K562 (cell line): Measurements from ENCODE around the gene ZNF45. TPM values are rescaled to one million over a fixed set of nuclear protein-coding genes. Genes with fewer than 3 reads are reported as not detected.

Experiments used
- ATAC-seq: fragments of 200-7000 bp; cut with Tn5 transposase; 3 replicates; pipeline ENCODE4 v1.9.1; 2020; ENCODE audit warnings: moderate library complexity
- BruUV-seq: library from RNA; stranded (reverse); fragments of 400-500 nt; replicated peaks from 2 replicates; lab custom pipeline; 2021; lab: Mats Ljungman, UMichigan
- CTCF ChIA-PET: fragments of 300-600 bp; formaldehyde crosslinking; extraction: SDS; loops from one replicate; lab custom pipeline; 2021; ENCODE audit warnings: low intra/inter-chr PET ratio; lab: Yijun Ruan, JAX
- POLR2A ChIA-PET: fragments of 300-600, 350-650 bp; sonication (Branson Sonifier 250); formaldehyde crosslinking; extraction: SDS; loops from one replicate; lab custom pipeline; 2021; ENCODE audit warnings: antibody characterized with exemption, inconsistent platforms; lab: Yijun Ruan, JAX
- DNase-seq, 4 experiments: peaks; one replicate each; pipeline versions ENCODE4 v3.0.0 to v3.0.0-alpha.2; 2011 to 2018; ENCODE audit warnings: low spot score in 3 of 4, mixed read lengths in 3 of 4; ENCODE audit errors: extremely low read depth in 1 of 4
- FAIRE-seq: peaks from 2 replicates; lab custom pipeline; 2011; peaks lifted over from hg19 to GRCh38; lab: Jason Lieb, UNC
- H2AFZ ChIP-seq: 2 replicates; pipeline ENCODE4 v1.6.0; 2011; ENCODE audit warnings: low read depth, low read length, control low read depth, inconsistent platforms
- H3K27ac ChIP-seq: fragments of 200-600 bp; 3 replicates; pipeline ENCODE4 v1.8.0; 2011; ENCODE audit warnings: low read depth, mild to moderate bottlenecking, control low read depth, inconsistent platforms, low read length, moderate library complexity, mixed read lengths; ENCODE audit errors: extremely low read depth
- H3K27me3 ChIP-seq, 2 experiments: fragments of 300-600 bp in 1 of 2; 2 replicates in 1 of 2; 3 replicates in 1 of 2; pipeline versions ENCODE4 v1.6.0 to v1.8.0; 2011; ENCODE audit warnings: inconsistent platforms in 2 of 2, low read length in 2 of 2, mild to moderate bottlenecking in 1 of 2, mixed read lengths in 1 of 2, moderate library complexity in 1 of 2; ENCODE audit not compliant: control insufficient read depth in 2 of 2, insufficient read depth in 2 of 2
- H3K36me3 ChIP-seq: fragments of 300-600 bp; 3 replicates; pipeline ENCODE4 v1.8.0; 2011; ENCODE audit warnings: mild to moderate bottlenecking, low read length, inconsistent platforms; ENCODE audit not compliant: control insufficient read depth, insufficient read depth
- H3K4me1 ChIP-seq, 2 experiments: fragments of 200-600 bp in 1 of 2; replicated peaks in 1 of 2; 2 replicates in 1 of 2; 3 replicates in 1 of 2; pipeline versions ENCODE4 v1.5.1 to v1.8.0; 2011; ENCODE audit warnings: inconsistent platforms in 2 of 2, low read length in 2 of 2, mild to moderate bottlenecking in 1 of 2, mixed read lengths in 1 of 2, moderate library complexity in 1 of 2; ENCODE audit not compliant: control insufficient read depth in 2 of 2, insufficient read depth in 2 of 2
- H3K4me2 ChIP-seq: 2 replicates; pipeline ENCODE4 v1.6.1; 2011; ENCODE audit warnings: low read length, control low read depth, inconsistent platforms, mixed read lengths; ENCODE audit not compliant: insufficient read depth
- H3K4me3 ChIP-seq: fragments of 200-600 bp; sonication (generic), shearing (Covaris generic); 2 replicates; pipeline ENCODE4 v1.5.1; 2016; ENCODE audit warnings: control low read depth, inconsistent platforms
- H3K79me2 ChIP-seq: fragments of 200-600 bp; 3 replicates; pipeline ENCODE4 v1.8.0; 2011; ENCODE audit warnings: low read length, inconsistent platforms; ENCODE audit not compliant: control insufficient read depth, insufficient read depth
- H3K9ac ChIP-seq, 2 experiments: 2 replicates each; pipeline versions ENCODE4 v1.6.0 to v1.6.1; 2011; ENCODE audit warnings: low read depth in 2 of 2, low read length in 2 of 2, control low read depth in 1 of 2, inconsistent platforms in 1 of 2, mild to moderate bottlenecking in 1 of 2, mixed read lengths in 1 of 2; ENCODE audit not compliant: insufficient read depth in 1 of 2
- H3K9me1 ChIP-seq: one replicate; pipeline ENCODE4 v1.6.0; 2011; ENCODE audit warnings: inconsistent platforms, mild to moderate bottlenecking, low read length, moderate library complexity; ENCODE audit not compliant: control insufficient read depth, insufficient read depth
- H3K9me3 ChIP-seq: replicated peaks from 2 replicates; pipeline ENCODE4 v1.5.1; 2011; ENCODE audit warnings: low read depth, low read length, inconsistent platforms; ENCODE audit not compliant: control insufficient read depth, insufficient read depth
- H4K20me1 ChIP-seq: replicated peaks from 2 replicates; pipeline ENCODE4 v1.6.1; 2011; ENCODE audit warnings: low read length, inconsistent platforms, mixed read lengths; ENCODE audit not compliant: control insufficient read depth, insufficient read depth
- ATF4 ChIP-seq: fragments of 450-650 bp; formaldehyde crosslinking; IDR thresholded peaks from 2 replicates; pipeline ENCODE4 v1.4.0; 2022; ENCODE audit warnings: mild to moderate bottlenecking, moderate library complexity
- CBX3 ChIP-seq, 2 experiments: IDR thresholded peaks; 1 replicate in 1 of 2; 2 replicates in 1 of 2; pipeline ENCODE4 v1.6.1; 2012; ENCODE audit warnings: inconsistent platforms in 2 of 2, low read length in 2 of 2, borderline replicate concordance in 1 of 2, control low read depth in 1 of 2
- ETV1 ChIP-seq: fragments of 450-650 bp; conservative IDR thresholded peaks from 2 replicates; pipeline ENCODE4 v1.6.1; 2016; ENCODE audit warnings: missing genetic modification characterization, control low read depth, low read depth, missing compliant biosample characterization
- KDM1A ChIP-seq, 2 experiments: fragments of 450-650 bp; IDR thresholded peaks; 2 replicates each; pipeline ENCODE4 v1.6.1; 2016; ENCODE audit warnings: mild to moderate bottlenecking in 2 of 2
- NFATC3 ChIP-seq: fragments of 450-650 bp; IDR thresholded peaks from 2 replicates; pipeline ENCODE4 v1.6.1; 2017; ENCODE audit warnings: mild to moderate bottlenecking
- ZNF75A ChIP-seq: fragments of 450-650 bp; formaldehyde crosslinking; IDR thresholded peaks from 2 replicates; pipeline ENCODE4 v1.4.0; 2020; ENCODE audit warnings: mild to moderate bottlenecking
- WGBS: fragments of 100-300 bp; shearing (Covaris generic); methylation state at CpG from one replicate; pipeline ENCODE4 v1.1.6; 2016; ENCODE audit warnings: low coverage, mixed read lengths; ENCODE audit not compliant: insufficient coverage; ENCODE audit errors: missing lambda C conversion rate; 5-methylcytosine and 5-hydroxymethylcytosine counted together
- in situ Hi-C: fragments of 300-500 bp; cut with MboI; formaldehyde crosslinking; loops from 4 replicates; pipeline ENCODE4 v1.15.0; 2018; ENCODE audit warnings: inconsistent platforms, mixed read lengths
- intact Hi-C: fragments of 100-400 bp; cut with micrococcal nuclease; formaldehyde crosslinking; loops from 2 replicates; pipeline ENCODE4 v1.14.2; 2022
- polyA plus RNA-seq, 8 experiments: library from polyadenylated mRNA; depleted of rRNA in 4 of 8; stranded (reverse) in 5 of 8; unstranded in 3 of 8; fragments of >200 nt; fragmentation: Nextera tagmentation in 2 of 8; fragmentation: Illumina TruSeq in 1 of 8; extraction: Ambion mirVana in 2 of 8; extraction: Trizol in 1 of 8; gene quantifications; 2 replicates each; pipeline versions ENCODE4 v1.2.1 to v1.2.3, GENCODE V29; 2011 to 2014; ENCODE audit warnings: inconsistent platforms in 1 of 8, missing spikeins in 1 of 8
- total RNA-seq, 7 experiments: library from RNA; depleted of rRNA in 6 of 7; stranded (reverse); fragments of >200 nt in 6 of 7; fragmentation: Illumina TruSeq in 2 of 7; extraction: Trizol in 2 of 7; gene quantifications; 2 replicates each; pipeline versions ENCODE4 v1.2.1 to v1.2.3, GENCODE V29; 2011 to 2021; ENCODE audit warnings: low replicate concordance in 1 of 7
- TF ChIP-seq, protein P1 (sequence below): fragments of 450-650 bp; IDR thresholded peaks from one replicate; pipeline ENCODE4 v1.6.1; 2018; ENCODE audit warnings: mild to moderate bottlenecking, moderate library complexity; ENCODE audit not compliant: partially characterized antibody

Gene ZNF45
- total and polyA plus RNA-seq, 9 of the 15 experiments (the other 6 are each of a cell fraction or from before 2014, with no cell fraction given), result 2.6 to 10.6 (median 9.4) TPM

DNA sequence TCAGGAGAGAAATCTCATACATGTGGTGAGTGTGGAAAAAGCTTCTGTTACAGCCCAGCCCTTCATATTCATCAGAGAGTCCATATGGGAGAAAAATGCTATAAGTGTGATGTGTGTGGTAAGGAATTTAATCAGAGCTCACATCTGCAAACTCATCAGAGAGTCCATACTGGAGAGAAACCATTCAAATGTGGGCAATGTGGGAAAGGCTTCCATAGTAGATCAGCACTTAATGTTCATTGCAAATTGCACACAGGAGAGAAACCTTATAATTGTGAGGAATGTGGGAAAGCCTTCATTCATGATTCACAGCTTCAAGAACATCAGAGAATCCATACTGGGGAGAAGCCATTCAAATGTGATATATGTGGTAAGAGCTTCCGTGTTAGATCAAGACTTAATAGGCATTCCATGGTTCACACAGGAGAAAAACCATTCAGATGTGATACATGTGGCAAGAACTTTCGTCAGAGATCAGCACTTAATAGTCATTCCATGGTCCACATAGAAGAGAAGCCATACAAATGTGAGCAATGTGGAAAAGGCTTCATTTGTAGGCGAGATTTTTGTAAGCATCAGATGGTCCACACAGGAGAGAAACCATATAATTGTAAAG is 31.1 kb upstream of the ZNF45 start:
- no peaks in the 10 kb centered on the region for H4K20me1 ChIP-seq
- peak; percentile 89 for TF ChIP-seq ZNF75A (CRISPR knock-in tag)
- no peak for TF ChIP-seq ETV1 (tag)
- TF ChIP-seq KDM1A (IDR thresholded peaks at IDR 0.05), result no peak
- FAIRE-seq, result no peak
- no peak for ATAC-seq
- H3K36me3 ChIP-seq, result no peaks in the 10 kb centered on the region
- no peaks in the 10 kb centered on the region for H3K27me3 ChIP-seq
- in situ Hi-C loops, result no loop called here
- H3K9me1 ChIP-seq, result no peaks in the 10 kb centered on the region
- DNase-seq, result no peak
- no peak overlapping the region for H3K4me3 ChIP-seq
- H3K4me1 ChIP-seq, result no peaks in the 10 kb centered on the region
- H2AFZ ChIP-seq, result no peak overlapping the region
- H3K9ac ChIP-seq, result no peak overlapping the region
- H3K27ac ChIP-seq, result no peak overlapping the region
- 2% methylated on average over 3 of the region's 3 CpGs for WGBS
- POLR2A ChIA-PET, result interaction anchor here (0.5 kb wide), 1 partner anchor 18 kb away, joined by 3 read pairs; the partner anchor contains the start of gene ZNF155
- peaks cover 4% of the 10 kb centered on the region; the same call in 1 of the 2 replicates for H3K9me3 ChIP-seq
- intact Hi-C loops, result no loop called here
- H3K4me2 ChIP-seq, result no peak overlapping the region
- BruUV-seq, result no TSS peak
- CTCF ChIA-PET, result no interaction called here
- H3K79me2 ChIP-seq, result no peaks in the 10 kb centered on the region

- intact Hi-C loops, result no loop called here
- H4K20me1 ChIP-seq, result no peaks in the 10 kb centered on the region
- H3K4me2 ChIP-seq, result no peak overlapping the region
- in situ Hi-C loops, result no loop called here
- TF ChIP-seq NFATC3 (no peak), CBX3 (IDR thresholded peaks at IDR 0.05; ENCODE audit: borderline replicate concordance in 1 of 2, low read length in 2 of 2) (no peak), ATF4 (CRISPR knock-in tag) (no peak)
- TF ChIP-seq, protein P1, sequence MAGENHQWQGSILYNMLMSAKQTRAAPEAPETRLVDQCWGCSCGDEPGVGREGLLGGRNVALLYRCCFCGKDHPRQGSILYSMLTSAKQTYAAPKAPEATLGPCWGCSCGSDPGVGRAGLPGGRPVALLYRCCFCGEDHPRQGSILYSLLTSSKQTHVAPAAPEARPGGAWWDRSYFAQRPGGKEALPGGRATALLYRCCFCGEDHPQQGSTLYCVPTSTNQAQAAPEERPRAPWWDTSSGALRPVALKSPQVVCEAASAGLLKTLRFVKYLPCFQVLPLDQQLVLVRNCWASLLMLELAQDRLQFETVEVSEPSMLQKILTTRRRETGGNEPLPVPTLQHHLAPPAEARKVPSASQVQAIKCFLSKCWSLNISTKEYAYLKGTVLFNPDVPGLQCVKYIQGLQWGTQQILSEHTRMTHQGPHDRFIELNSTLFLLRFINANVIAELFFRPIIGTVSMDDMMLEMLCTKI, result no peak
- no TSS peak for BruUV-seq
- H3K27ac ChIP-seq, result no peak overlapping the region
- no peak overlapping the region for H3K4me3 ChIP-seq
- H3K36me3 ChIP-seq, result no peaks in the 10 kb centered on the region
- H3K9ac ChIP-seq, result no peak overlapping the region
- no peak for ATAC-seq
- POLR2A ChIA-PET, result interaction anchor here (1.3 kb wide), 1 partner anchor 9 kb away, joined by 3 read pairs; the partner anchor contains the start of gene ZNF221
- H3K9me3 ChIP-seq, result 0 out of 2 replicates have a peak, but pooled peaks cover 2% of the 10 kb centered on the region
- H3K27me3 ChIP-seq, result no peaks in the 10 kb centered on the region
- no peak overlapping the region for H2AFZ ChIP-seq
- DNase-seq, result no peak
- no peaks in the 10 kb centered on the region for H3K79me2 ChIP-seq
- no peaks in the 10 kb centered on the region for H3K9me1 ChIP-seq
- H3K4me1 ChIP-seq, result no peaks in the 10 kb centered on the region
- FAIRE-seq, result no peak
- CTCF ChIA-PET, result no interaction called here
- 0% methylated on average over 4 of the region's 4 CpGs for WGBS
These were observed 25.3 kb upstream of the ZNF45 start for GRCh38 chr19:43960411-43960810.
